ENCODE data around the gene LAMC3. TPM values are rescaled to one million over a fixed set of nuclear protein-coding genes. Genes with fewer than 3 reads are reported as not detected.

The LAMC3 gene
- total and polyA plus RNA-seq, 2 experiments from 2014 or later = not detected

- H3K9ac ChIP-seq = no peak overlapping the region
- no peaks in the 10 kb centered on the region for H3F3A ChIP-seq (ENCODE audit: insufficient read depth)
- no peaks in the 10 kb centered on the region for H3K9me2 ChIP-seq (ENCODE audit: insufficient read depth)
- no peak overlapping the region for H3K27ac ChIP-seq
- WGBS, 2 experiments (ENCODE audit: low coverage in 1 of 2, low lambda C conversion rate in 2 of 2, missing lambda C conversion rate in 2 of 2) = 78 to 80% methylated on average over 8 of the region's 8 CpGs
- no peaks in the 10 kb centered on the region for H3K27me3 ChIP-seq (replicated peaks; ENCODE audit: insufficient read depth)
- H3K36me3 ChIP-seq (ENCODE audit: low read depth) = no peaks in the 10 kb centered on the region
- no peak for TF ChIP-seq EZH2phosphoT487 (IDR thresholded peaks at IDR 0.05; ENCODE audit: insufficient read depth, low read depth)
- no peak for TF ChIP-seq EZH2 (IDR thresholded peaks at IDR 0.05; ENCODE audit: insufficient read depth, poor library complexity, severe bottlenecking)
- no peaks in the 10 kb centered on the region for H3K4me1 ChIP-seq (ENCODE audit: insufficient read depth)
- no peaks in the 10 kb centered on the region for H3K79me2 ChIP-seq (ENCODE audit: insufficient read depth)
- H2AFZ ChIP-seq = no peak overlapping the region
- H3K4me3 ChIP-seq = no peak overlapping the region
- in situ Hi-C loops (cut with MboI) = no loop called here
- no peak for DNase-seq
- no peaks in the 10 kb centered on the region for H4K20me1 ChIP-seq (ENCODE audit: insufficient read depth)
- no peak overlapping the region for H3K4me2 ChIP-seq (ENCODE audit: unreplicated experiment)
- no peaks in the 10 kb centered on the region for H3K9me3 ChIP-seq (ENCODE audit: low read depth)
These were observed 39.8 kb downstream of the LAMC3 start for GRCh38 chr9:131048820-131049219.

GRCh38 chr9:131049829-131050715 is 41.1 kb downstream of the LAMC3 start:
- Histone ChIP-seq H3F3A (ENCODE audit: insufficient read depth) (no peaks in the 10 kb centered on the region), H3K36me3 (ENCODE audit: low read depth) (no peaks in the 10 kb centered on the region), H3K4me1 (ENCODE audit: insufficient read depth) (no peaks in the 10 kb centered on the region), H3K4me2 (ENCODE audit: unreplicated experiment) (no peak overlapping the region), H3K27me3 (replicated peaks; ENCODE audit: insufficient read depth) (no peaks in the 10 kb centered on the region), H3K9ac (no peak overlapping the region), H3K27ac (no peak overlapping the region), H3K9me2 (ENCODE audit: insufficient read depth) (no peaks in the 10 kb centered on the region), H2AFZ (no peak overlapping the region), H3K4me3 (no peak overlapping the region), H4K20me1 (ENCODE audit: insufficient read depth) (no peaks in the 10 kb centered on the region), H3K79me2 (ENCODE audit: insufficient read depth) (no peaks in the 10 kb centered on the region), H3K9me3 (ENCODE audit: low read depth) (no peaks in the 10 kb centered on the region)
- DNase-seq = no peak
- TF ChIP-seq EZH2 (IDR thresholded peaks at IDR 0.05; ENCODE audit: insufficient read depth, poor library complexity, severe bottlenecking) = no peak
- TF ChIP-seq EZH2phosphoT487 (IDR thresholded peaks at IDR 0.05; ENCODE audit: insufficient read depth, low read depth) = no peak
- in situ Hi-C loops (cut with MboI) = no loop called here
- WGBS, 2 experiments (ENCODE audit: low coverage in 1 of 2, low lambda C conversion rate in 2 of 2, missing lambda C conversion rate in 2 of 2) = 72 to 76% methylated on average over 21 of the region's 21 CpGs

- in situ Hi-C loops (cut with MboI) = no loop called here
- Histone ChIP-seq H4K20me1 (ENCODE audit: insufficient read depth) (no peaks in the 10 kb centered on the region), H3K4me3 (no peak overlapping the region), H3K27ac (no peak overlapping the region), H3K27me3 (replicated peaks; ENCODE audit: insufficient read depth) (no peaks in the 10 kb centered on the region), H2AFZ (no peak overlapping the region), H3K9ac (no peak overlapping the region), H3K9me2 (ENCODE audit: insufficient read depth) (no peaks in the 10 kb centered on the region), H3K9me3 (ENCODE audit: low read depth) (no peaks in the 10 kb centered on the region), H3K79me2 (ENCODE audit: insufficient read depth) (no peaks in the 10 kb centered on the region), H3K4me2 (ENCODE audit: unreplicated experiment) (no peak overlapping the region), H3K36me3 (ENCODE audit: low read depth) (no peaks in the 10 kb centered on the region), H3K4me1 (ENCODE audit: insufficient read depth) (no peaks in the 10 kb centered on the region), H3F3A (ENCODE audit: insufficient read depth) (no peaks in the 10 kb centered on the region)
- WGBS, 2 experiments (ENCODE audit: low coverage in 1 of 2, low lambda C conversion rate in 2 of 2, missing lambda C conversion rate in 2 of 2) = 84% methylated on average over 17 of the region's 17 CpGs
- TF ChIP-seq EZH2phosphoT487 (IDR thresholded peaks at IDR 0.05; ENCODE audit: insufficient read depth, low read depth) = no peak
- TF ChIP-seq EZH2 (IDR thresholded peaks at IDR 0.05; ENCODE audit: insufficient read depth, poor library complexity, severe bottlenecking) = no peak
- DNase-seq = no peak
These were observed 41.9 kb downstream of the LAMC3 start for GRCh38 chr9:131050831-131051230.

GRCh38 chr9:131051592-131052517 is 42.9 kb downstream of the LAMC3 start:
- H3K9me3 ChIP-seq (ENCODE audit: low read depth) = no peaks in the 10 kb centered on the region
- H3K79me2 ChIP-seq (ENCODE audit: insufficient read depth) = no peaks in the 10 kb centered on the region
- H3K27me3 ChIP-seq (replicated peaks; ENCODE audit: insufficient read depth) = no peaks in the 10 kb centered on the region
- H3K27ac ChIP-seq = no peak overlapping the region
- H3F3A ChIP-seq (ENCODE audit: insufficient read depth) = no peaks in the 10 kb centered on the region
- no peaks in the 10 kb centered on the region for H3K4me1 ChIP-seq (ENCODE audit: insufficient read depth)
- H2AFZ ChIP-seq = no peak overlapping the region
- no peaks in the 10 kb centered on the region for H3K36me3 ChIP-seq (ENCODE audit: low read depth)
- no peak for DNase-seq
- WGBS, 2 experiments (ENCODE audit: low coverage in 1 of 2, low lambda C conversion rate in 2 of 2, missing lambda C conversion rate in 2 of 2) = 70 to 71% methylated on average over 25 of the region's 25 CpGs
- H4K20me1 ChIP-seq (ENCODE audit: insufficient read depth) = no peaks in the 10 kb centered on the region
- TF ChIP-seq EZH2 (IDR thresholded peaks at IDR 0.05; ENCODE audit: insufficient read depth, poor library complexity, severe bottlenecking) = no peak
- TF ChIP-seq EZH2phosphoT487 (IDR thresholded peaks at IDR 0.05; ENCODE audit: insufficient read depth, low read depth) = no peak
- H3K9ac ChIP-seq = no peak overlapping the region
- in situ Hi-C loops (cut with MboI) = no loop called here
- H3K4me3 ChIP-seq = no peak overlapping the region
- no peaks in the 10 kb centered on the region for H3K9me2 ChIP-seq (ENCODE audit: insufficient read depth)
- H3K4me2 ChIP-seq (ENCODE audit: unreplicated experiment) = no peak overlapping the region
